GM19193 (cell line): ENCODE results near the gene GPR142.

Experiments
- POLR2A ChIP-seq: IDR thresholded peaks from 4 replicates; pipeline ENCODE4 v1.6.1; 2011; ENCODE audit not compliant: insufficient read depth, insufficient read length; ENCODE audit errors: extremely low read depth

The GPR142 gene

DNA sequence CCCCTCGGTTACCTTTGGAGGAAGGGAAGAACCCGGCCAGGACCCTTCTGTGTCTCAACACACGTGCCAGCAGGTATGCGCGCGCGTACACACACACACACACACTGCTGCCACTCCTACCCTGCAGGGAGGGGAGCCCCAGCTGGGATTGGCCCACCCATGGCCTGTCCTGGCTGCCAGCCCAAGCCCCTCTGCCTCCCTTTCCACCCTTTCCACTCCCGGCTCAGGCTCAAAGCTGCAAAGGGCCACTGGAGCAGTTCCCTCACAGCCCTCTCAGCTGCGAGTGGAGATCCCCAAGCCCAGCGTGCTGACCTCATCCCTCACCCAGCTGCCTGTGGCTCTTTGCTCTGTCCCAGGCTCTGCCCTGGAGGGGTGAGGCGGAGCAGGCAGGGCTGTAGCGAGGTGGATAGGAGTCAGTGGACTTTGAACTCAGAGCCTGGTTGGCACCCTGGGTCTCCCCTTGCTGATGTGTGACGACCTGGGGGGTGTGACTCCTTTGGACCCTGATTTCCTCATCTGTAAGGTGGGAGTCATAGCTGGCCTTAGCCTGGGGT, 26.8 kb upstream of the GPR142 start:
- no peak for TF ChIP-seq POLR2A

DNA sequence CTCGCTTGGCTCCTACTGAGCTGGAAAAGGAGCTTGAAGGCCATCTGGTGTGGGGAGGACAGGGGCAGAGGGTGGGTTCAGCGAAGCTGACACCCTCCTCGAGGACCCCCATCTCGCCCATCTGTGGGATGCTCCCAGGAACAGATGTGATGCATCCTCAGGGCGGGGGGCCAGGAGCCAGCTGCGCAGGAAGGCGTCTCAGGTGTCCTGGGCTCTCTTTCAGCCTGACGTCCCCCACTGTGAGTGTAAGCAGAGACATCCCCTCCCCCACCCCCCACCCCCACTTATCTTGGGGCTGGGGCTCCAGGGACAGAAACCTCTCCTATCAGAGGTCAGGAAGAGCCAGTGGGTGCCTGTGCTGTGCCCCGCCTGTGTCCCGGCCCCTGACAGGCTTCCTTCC, 25.1 kb upstream of the GPR142 start:
- no peak for TF ChIP-seq POLR2A

DNA sequence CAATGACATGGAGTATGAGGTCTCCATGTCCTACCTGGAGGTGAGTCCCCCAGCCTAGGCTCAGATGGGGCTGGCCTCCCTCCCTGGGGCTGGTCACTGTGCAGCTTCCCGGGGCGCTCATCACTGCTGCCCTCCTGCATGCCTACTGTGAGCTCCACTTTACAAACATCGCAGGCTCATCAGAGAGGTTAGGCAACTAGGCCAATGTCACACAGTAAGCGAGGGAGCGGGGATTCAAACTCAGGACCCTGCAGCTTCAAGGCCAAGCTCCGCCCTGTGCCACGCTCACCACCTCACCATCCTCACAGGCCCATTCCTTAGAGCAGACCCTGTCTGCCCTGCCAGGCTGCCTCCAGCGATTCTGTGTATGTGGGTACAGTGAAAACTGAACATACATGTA, 24.2 kb upstream of the GPR142 start:
- no peak for TF ChIP-seq POLR2A

GRCh38 chr17:74343526-74344284, 23.6 kb upstream of the GPR142 start:
- TF ChIP-seq POLR2A, result no peak

DNA sequence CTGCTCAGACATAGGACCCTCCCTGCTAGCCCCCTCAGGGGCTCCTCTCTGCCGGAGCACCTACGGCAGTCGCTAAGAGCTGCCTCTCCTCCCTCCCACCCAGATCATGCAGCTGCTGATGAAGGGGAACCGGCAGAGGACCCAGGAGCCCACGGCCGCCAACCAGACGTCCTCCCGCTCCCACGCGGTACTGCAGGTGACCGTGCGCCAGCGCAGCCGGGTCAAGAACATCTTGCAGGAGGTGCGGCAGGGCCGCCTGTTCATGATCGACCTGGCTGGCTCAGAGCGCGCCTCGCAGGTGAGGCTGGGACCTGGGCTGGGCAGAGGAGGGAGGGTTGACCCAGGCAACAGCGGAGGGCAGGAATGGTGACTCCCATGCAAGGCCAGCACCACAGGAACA, 22.6 kb upstream of the GPR142 start:
- TF ChIP-seq POLR2A, result no peak

DNA sequence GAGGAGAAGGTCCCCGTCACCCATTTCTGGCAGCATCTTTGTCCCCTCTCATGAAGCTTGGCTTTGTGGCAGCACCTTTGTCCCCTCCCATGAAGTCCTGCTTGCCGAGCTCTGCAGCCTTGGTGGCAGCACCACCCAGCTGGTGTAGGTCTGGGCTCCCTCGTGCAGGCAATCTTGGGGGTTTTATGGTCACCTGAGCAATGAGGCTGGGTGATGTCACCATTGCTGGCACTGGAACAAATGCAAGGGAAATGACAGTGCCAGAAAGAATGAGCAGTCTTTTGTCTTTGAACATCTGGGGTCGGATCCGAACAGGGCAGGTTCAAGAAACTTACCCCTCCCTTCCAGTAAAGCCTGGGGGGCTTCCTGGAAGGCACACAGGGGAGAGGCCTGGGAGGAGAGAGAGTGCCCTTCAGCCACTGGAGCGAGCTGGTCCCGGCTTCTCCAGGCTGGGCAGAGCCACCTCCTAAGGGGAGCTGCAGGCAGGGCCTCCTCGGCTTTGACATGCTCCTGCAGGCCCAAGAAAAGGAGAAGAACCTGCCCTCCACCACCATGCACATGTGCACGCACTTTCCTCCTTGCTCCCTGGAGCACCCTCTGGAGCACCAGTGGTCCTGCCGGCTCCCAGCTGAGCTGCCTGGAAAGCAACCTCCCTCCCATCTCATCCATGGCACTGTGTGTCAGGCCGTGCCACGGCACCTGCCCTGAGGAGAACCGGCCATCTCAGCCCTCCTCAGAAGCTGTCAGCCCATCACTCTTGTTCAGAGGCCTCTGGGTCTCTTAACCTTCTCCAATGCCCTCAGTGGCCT, 21.7 kb upstream of the GPR142 start:
- no peak for TF ChIP-seq POLR2A

GRCh38 chr17:74347646-74348045, 19.7 kb upstream of the GPR142 start:
- TF ChIP-seq POLR2A, result no peak

DNA sequence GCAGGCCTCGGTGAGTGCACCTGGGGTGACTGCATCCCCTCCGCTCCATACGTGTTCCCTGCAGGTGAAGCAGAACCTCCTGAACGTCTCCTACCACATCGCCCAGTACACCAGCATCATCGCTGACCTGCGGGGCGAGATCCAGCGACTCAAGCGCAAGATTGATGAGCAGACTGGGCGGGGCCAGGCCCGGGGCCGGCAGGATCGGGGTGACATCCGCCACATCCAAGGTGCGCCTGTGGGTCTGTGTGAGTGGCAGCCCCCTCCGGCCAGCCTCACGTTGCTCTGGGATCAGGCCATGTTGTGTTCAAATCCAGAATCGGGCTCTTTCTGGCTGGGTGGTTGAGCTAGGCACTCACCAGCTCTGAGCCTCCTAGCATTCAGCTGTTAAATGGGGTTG, 18.2 kb upstream of the GPR142 start:
- TF ChIP-seq POLR2A, result no peak

DNA sequence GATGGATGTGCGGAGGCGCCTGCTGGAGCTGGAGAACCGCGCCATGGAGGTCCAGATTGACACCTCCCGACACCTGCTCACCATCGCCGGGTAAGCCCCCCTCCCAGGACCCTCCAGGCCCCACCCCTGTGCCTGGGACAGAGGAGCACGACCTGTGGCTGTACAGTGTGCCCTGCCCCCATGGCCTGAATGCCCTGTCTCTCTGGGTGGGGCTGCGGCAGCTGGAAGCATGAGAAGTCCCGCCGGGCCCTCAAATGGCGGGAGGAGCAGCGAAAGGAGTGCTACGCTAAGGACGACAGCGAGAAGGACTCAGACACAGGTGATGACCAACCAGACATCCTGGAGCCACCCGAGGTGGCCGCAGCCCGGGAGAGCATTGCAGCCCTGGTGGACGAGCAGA, 16.8 kb upstream of the GPR142 start:
- no peak for TF ChIP-seq POLR2A

GRCh38 chr17:74351552-74352210, 15.6 kb upstream of the GPR142 start:
- TF ChIP-seq POLR2A, result no peak

- no peak for TF ChIP-seq POLR2A
Observed at GRCh38 chr17:74353446-74354060, 13.8 kb upstream of the GPR142 start.

GRCh38 chr17:74354123-74354522, 13.2 kb upstream of the GPR142 start:
- no peak for TF ChIP-seq POLR2A

DNA sequence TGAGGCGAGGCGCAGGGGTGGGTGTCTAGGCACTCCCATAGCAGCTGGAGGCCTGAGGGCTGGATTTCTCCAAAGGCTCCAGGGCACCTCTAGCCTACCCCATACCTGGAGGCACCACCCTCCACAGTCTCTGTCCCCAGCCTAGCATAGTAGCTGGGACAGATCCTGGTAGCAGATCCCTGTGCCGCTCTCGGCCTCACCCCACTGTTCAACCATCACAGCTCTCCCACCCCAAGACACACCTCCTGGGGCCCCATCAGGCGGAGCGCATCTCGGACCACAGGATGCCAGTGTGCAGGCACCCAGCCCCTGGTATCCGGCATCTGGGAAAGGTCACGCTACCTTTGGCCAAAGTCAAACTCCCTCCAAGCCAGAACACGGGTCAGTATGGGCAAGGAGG, 12.7 kb upstream of the GPR142 start:
- TF ChIP-seq POLR2A, result no peak

- no peak for TF ChIP-seq POLR2A
Observed at GRCh38 chr17:74355065-74355464, 12.2 kb upstream of the GPR142 start.

DNA sequence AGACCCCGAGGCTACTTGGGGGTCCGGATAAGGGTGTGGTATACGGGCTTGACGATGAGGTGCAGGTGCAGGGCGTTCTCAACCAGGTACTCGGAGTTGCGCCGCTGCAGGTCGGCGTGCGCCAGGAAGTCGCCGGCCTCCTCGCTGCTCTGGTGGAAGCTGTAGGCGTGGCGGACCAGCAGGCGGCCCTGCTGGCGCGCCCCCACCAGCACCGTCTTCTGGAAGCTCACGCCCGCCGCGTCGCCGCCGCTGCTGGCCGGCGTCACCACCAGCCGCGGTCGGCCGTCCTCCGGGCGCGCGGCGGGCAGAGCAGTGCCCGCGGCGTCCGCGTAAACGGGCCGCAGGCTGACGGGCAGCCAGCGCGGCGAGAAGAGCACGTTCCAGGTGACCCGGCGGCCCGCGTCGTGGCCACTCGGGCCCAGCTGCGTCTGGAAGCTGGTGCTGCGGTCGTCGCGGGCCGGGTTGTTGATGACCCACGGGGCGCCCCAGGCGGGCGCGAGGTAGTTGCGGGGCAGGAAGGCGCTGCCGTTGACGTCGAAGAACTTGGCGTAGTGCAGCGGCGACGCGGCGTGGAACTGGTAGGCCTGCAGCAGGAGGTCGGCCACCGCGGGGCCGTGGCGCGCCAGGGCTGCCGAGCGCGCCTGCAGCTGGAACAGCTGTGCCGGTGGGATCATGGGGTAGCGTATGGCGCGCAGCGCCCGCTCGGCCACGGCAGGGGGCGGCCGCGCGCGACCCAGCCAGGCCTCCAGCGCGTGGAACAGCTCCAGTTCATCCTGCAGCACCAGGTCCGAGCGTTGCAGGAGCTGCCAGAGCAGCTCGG, 10.4 kb upstream of the GPR142 start:
- no peak for TF ChIP-seq POLR2A

DNA sequence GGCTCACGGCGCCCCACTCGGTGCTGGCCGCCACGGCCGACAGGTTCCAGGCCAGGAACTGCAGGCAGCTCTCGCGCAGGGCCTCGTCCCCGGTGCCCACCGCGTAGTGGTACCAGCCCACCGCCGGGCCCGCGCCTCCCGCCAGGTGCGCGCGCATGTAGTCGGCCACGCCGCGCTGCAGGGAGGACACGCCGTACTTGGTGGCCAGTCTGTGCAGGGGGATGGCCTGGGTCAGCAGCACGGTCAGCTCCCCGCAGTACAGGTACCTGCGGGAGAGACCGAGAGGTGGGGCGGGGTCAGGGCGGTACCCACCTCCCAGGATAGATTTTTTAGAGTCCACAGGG, 9.9 kb upstream of the GPR142 start:
- no peak for TF ChIP-seq POLR2A
